Brain microvascular endothelial cell (primary cell): Measurements from ENCODE around the gene VRK1.

Source experiments
- DNase-seq: peaks from one replicate; pipeline ENCODE4 v3.0.0-alpha.2; 2020
- H3K27ac ChIP-seq: fragments of 250-450 bp; sonication (Bioruptor Pico); 2 replicates; pipeline ENCODE4 v1.5.1; 2020; ENCODE audit warnings: mild to moderate bottlenecking, moderate library complexity
- H3K27me3 ChIP-seq: fragments of 250-450 bp; sonication (Bioruptor Pico); replicated peaks from 2 replicates; pipeline ENCODE4 v1.5.1; 2020; ENCODE audit warnings: mild to moderate bottlenecking
- H3K36me3 ChIP-seq: fragments of 250-450 bp; sonication (Bioruptor Pico); replicated peaks from 2 replicates; pipeline ENCODE4 v1.5.1; 2020; ENCODE audit warnings: mild to moderate bottlenecking
- H3K4me3 ChIP-seq: 2 replicates; pipeline ENCODE4 v1.5.1; 2011; ENCODE audit warnings: low read depth, mild to moderate bottlenecking, control low read depth, low read length, moderate library complexity
- CTCF ChIP-seq: IDR thresholded peaks from 2 replicates; pipeline ENCODE4 v1.5.1; 2011; ENCODE audit warnings: low read depth, mild to moderate bottlenecking, moderate library complexity, low read length, control low read depth, inconsistent platforms; ENCODE audit errors: missing control alignments
- in situ Hi-C: cut with HindIII; loops from 2 replicates; pipeline ENCODE4 v1.10.0; 2017; ENCODE audit warnings: low sequenced_read_pairs, low pct_ligation_motif_present

VRK1 gene

DNA sequence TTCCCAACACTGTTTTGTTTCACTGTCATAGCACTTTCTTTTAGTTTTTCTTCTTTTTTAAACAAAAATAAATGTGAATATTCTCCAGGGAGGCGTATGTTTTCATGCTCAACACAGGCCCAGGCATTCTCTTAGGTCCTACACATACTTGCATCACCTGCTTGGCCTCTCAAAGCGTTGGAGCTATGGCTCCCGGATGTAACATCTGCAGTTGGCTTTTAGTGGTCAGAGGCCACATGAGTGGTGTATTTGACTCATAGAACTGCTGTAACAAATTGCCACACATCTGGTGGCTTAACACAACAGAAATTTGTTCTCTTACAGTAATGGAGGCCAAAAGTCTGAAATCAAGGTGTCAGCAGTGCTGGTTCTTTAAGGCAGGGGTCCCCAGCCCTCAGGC is 44.6 kb upstream of the VRK1 start:
- Histone ChIP-seq H3K4me3 (no peak overlapping the region), H3K27me3 (no peaks in the 10 kb centered on the region), H3K36me3 (no peaks in the 10 kb centered on the region), H3K27ac (no peak overlapping the region)
- TF ChIP-seq CTCF, result no peak
- no peak for DNase-seq
- in situ Hi-C loops, result no loop called here

- in situ Hi-C loops, result no loop called here
- DNase-seq, result no peak
Observed at GRCh38 chr14:96754162-96754844, 42.9 kb upstream of the VRK1 start.

GRCh38 chr14:96754845-96755184 is 42.4 kb upstream of the VRK1 start:
- no peak overlapping the region for H3K4me3 ChIP-seq
- in situ Hi-C loops, result no loop called here
- H3K36me3 ChIP-seq, result no peaks in the 10 kb centered on the region
- H3K27ac ChIP-seq, result no peak overlapping the region
- no peak for TF ChIP-seq CTCF
- DNase-seq, result no peak
- no peaks in the 10 kb centered on the region for H3K27me3 ChIP-seq

More at GRCh38 chr14:96754162-96754844, 42.9 kb upstream of the VRK1 start:
- H3K36me3 ChIP-seq, result no peaks in the 10 kb centered on the region
- H3K4me3 ChIP-seq, result no peak overlapping the region
- H3K27ac ChIP-seq, result no peak overlapping the region
- no peaks in the 10 kb centered on the region for H3K27me3 ChIP-seq
- TF ChIP-seq CTCF, result no peak

- Histone ChIP-seq H3K36me3 (no peaks in the 10 kb centered on the region), H3K4me3 (no peak overlapping the region), H3K27me3 (no peaks in the 10 kb centered on the region), H3K27ac (no peak overlapping the region)
- TF ChIP-seq CTCF, result no peak
- DNase-seq, result no peak
- in situ Hi-C loops, result no loop called here
Observed at GRCh38 chr14:96756745-96757144, 40.4 kb upstream of the VRK1 start.

DNA sequence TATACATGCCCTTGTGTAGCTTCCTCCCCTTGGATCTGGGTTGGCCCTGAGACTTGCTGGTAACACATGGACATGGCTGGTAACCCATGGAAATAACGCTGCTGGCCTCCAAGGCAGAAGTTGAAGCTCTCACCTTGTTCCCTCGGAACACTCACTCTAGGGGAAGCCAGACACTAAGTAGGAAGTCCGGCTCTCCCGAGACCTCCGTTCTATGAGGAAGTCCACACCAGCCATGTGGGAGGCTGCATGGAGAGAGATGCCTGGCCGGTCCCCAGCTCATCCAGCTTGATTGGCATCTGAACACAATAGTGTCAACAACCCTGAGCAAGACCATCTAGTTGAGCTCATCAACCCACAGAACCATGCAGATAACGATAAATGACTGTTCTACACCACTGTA is 39.7 kb upstream of the VRK1 start:
- no peak overlapping the region for H3K4me3 ChIP-seq
- TF ChIP-seq CTCF, result no peak

DNA sequence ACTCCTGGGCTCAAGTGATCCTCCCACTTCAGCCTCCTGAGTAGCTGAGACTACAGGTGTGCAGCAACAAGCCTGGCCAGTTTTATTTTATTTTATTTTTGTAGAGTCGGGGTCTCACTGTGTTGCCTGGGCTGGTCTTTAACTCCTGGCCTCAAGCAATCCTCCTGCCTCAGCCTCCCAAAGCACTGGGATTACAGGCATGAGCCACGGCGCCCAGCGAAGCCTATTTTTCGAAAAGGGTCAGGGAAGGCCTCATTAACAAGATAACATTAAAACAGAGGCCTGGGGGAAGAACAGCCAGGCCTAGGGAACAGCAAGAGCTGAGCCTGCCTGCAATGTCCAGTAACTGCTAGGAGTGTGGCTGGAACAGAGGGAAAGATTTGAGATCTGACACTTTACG is 36.1 kb upstream of the VRK1 start:
- H3K27me3 ChIP-seq, result no peaks in the 10 kb centered on the region
- no peaks in the 10 kb centered on the region for H3K36me3 ChIP-seq
- H3K4me3 ChIP-seq, result no peak overlapping the region
- TF ChIP-seq CTCF, result no peak
- in situ Hi-C loops, result no loop called here
- no peak overlapping the region for H3K27ac ChIP-seq
- no peak for DNase-seq

More for the DNA sequence above, 39.7 kb upstream of the VRK1 start:
- no peak for DNase-seq
- no peaks in the 10 kb centered on the region for H3K27me3 ChIP-seq
- no peaks in the 10 kb centered on the region for H3K36me3 ChIP-seq
- in situ Hi-C loops, result no loop called here
- H3K27ac ChIP-seq, result no peak overlapping the region
